ENCODE measurements around the gene VOPP1. TPM values are rescaled to one million over a fixed set of nuclear protein-coding genes. Genes with fewer than 3 reads are reported as not detected.

The VOPP1 gene
- total and polyA plus RNA-seq, 12 donors: 10.2 to 60.7 (median 35.5) TPM

DNA sequence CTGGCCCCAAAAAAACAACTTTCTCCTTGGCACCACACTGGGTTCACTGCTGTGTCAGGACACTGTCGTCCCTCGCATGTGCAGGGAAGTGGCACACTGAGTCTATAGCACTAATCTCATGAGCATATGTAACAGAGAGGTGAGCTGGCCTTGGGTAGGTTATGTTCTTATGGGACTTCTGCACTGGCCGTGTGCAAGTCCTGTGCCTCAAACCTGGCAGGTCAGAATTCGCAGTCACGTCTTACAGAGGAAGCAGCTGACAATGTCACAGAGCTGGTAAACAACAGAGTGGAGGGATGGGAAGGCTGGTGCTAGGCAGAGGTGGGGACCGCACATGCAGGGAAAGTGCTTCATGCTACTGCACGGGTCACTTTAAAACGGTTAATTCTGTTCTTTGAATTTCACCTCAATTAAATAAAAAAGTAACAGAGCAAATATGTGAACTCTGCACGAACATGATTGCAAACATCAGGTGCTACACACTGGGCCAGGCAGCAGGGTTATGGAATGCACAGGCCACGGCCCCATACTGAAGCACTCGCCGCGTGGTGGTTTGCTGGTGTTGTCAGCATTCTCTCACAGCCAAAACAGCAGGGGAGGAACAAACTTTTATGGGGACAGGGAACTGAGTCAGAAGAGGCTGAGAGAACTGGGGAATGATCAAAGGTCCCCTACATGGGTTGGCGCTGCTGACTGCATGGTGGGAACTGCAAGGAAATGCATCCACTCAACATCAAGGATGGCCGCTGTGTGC is 54.2 kb downstream of the VOPP1 start:
- H3K4me3 ChIP-seq: no peak overlapping the region
- H3K36me3 ChIP-seq (replicated peaks in 1 of 2): peaks cover 0 to 11% of the 10 kb centered on the region in 2 donors
- no peaks in the 10 kb centered on the region for H3K9me3 ChIP-seq (replicated peaks in 1 of 3)
- no peak for DNase-seq
- WGBS, 4 donors: 94 to 97% (median 95%) methylated on average over 15 of the region's 15 CpGs
- peaks cover 0 to 13% of the 10 kb centered on the region in 2 donors for H3K4me1 ChIP-seq (replicated peaks in 1 of 2)
- TF ChIP-seq CTCF (IDR thresholded peaks at IDR 0.05) (no peak), POLR2A (IDR thresholded peaks at IDR 0.05) (no peak)
- no peak overlapping the region for H3K27ac ChIP-seq
- no peaks in the 10 kb centered on the region for H3K27me3 ChIP-seq
- intact Hi-C loops (cut with DNase I): no loop called here

- H3K27ac ChIP-seq: no peak overlapping the region
- no peak overlapping the region for H3K4me3 ChIP-seq
- DNase-seq: no peak
- H3K9me3 ChIP-seq (replicated peaks in 1 of 3): no peaks in the 10 kb centered on the region
- peaks cover 0 to 11% of the 10 kb centered on the region in 2 donors for H3K36me3 ChIP-seq (replicated peaks in 1 of 2)
- intact Hi-C loops (cut with DNase I): no loop called here
- TF ChIP-seq CTCF (IDR thresholded peaks at IDR 0.05): no peak
- TF ChIP-seq POLR2A (IDR thresholded peaks at IDR 0.05): no peak
- H3K27me3 ChIP-seq: no peaks in the 10 kb centered on the region
- WGBS, 4 donors: 85 to 95% (median 88%) methylated on average over 12 of the region's 12 CpGs
- H3K4me1 ChIP-seq (replicated peaks in 1 of 2): peaks cover 0 to 10% of the 10 kb centered on the region in 2 donors
These were observed 55.1 kb downstream of the VOPP1 start for GRCh38 chr7:55517191-55517633.

DNA sequence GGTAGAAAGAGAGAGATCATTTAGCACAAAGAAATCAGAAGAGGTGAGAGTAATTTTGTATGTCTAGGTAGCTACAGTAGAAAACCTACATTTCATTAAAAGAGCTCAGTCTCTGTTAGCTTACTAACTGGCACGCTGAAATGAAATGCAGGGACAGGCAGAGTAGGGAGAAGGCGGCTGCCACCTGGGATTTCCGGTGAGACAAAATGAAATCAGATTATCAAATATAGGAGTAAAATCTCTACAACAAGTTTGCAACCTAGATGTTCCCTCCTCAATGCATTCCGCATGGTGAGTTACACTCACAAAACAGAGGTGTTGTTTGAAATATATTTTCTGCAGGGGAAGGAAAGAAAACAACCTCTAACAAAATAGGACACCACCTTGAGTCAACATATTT is 55.9 kb downstream of the VOPP1 start:
- WGBS, 4 donors: 85 to 93% (median 88%) methylated on average over 4 of the region's 4 CpGs
- Histone ChIP-seq H3K4me3 (no peak overlapping the region), H3K27ac (no peak overlapping the region), H3K9me3 (replicated peaks in 1 of 3) (no peaks in the 10 kb centered on the region), H3K27me3 (no peaks in the 10 kb centered on the region), H3K4me1 (replicated peaks in 1 of 2) (peaks cover 0 to 9% of the 10 kb centered on the region in 2 donors), H3K36me3 (replicated peaks in 1 of 2) (peaks cover 0 to 11% of the 10 kb centered on the region in 2 donors)
- DNase-seq: no peak
- intact Hi-C loops (cut with DNase I): no loop called here
- no peak for TF ChIP-seq POLR2A (IDR thresholded peaks at IDR 0.05)
- no peak for TF ChIP-seq CTCF (IDR thresholded peaks at IDR 0.05)

DNA sequence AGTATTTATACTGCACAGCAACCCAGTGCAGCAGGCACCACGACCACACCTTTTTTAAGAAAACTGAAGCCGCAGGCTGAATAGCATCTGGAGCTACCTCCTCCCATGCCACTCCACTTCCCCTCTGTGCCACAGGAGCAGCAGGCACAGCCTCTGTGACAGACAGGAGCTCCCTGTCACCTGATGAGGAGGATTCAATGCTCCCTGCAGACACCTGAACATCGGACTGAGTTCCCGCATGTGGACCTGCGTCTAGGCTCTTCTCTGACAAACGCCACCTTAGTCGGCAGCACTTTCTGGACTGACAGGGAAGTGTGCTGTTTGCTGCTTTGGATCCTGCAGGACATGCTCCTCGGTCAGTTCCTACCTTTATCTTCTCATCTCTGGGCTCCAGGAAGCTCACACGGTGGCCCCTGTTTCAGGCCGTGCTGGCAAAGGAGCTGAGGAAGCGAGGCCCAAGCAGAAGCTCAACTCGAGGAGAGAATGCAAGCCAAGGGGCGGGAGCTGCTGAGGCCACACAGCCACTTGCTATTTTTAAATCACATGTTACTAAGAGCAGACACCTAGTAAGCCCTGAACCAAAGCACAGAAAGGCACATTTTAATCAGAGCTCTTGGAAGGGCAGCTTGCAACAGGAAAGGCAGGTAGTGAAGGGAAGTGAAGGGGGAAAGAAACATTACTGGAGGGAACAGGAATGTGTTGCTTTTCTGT is 56.6 kb downstream of the VOPP1 start:
- peak in 2 of 7 donors; percentile 40 to 69 for DNase-seq
- H3K27me3 ChIP-seq: no peaks in the 10 kb centered on the region
- 66 to 75% (median 72%) methylated on average over 13 of the region's 13 CpGs for whole genome bisulfite sequencing, 4 donors
- H3K27ac ChIP-seq: no peak overlapping the region
- peaks cover 0 to 11% of the 10 kb centered on the region in 2 donors for H3K36me3 ChIP-seq (replicated peaks in 1 of 2)
- H3K4me3 ChIP-seq: no peak overlapping the region
- TF ChIP-seq POLR2A (IDR thresholded peaks at IDR 0.05) (no peak), CTCF (IDR thresholded peaks at IDR 0.05) (no peak)
- intact Hi-C loops (cut with DNase I): no loop called here
- H3K9me3 ChIP-seq (replicated peaks in 1 of 3): no peaks in the 10 kb centered on the region
- H3K4me1 ChIP-seq (replicated peaks in 1 of 2): peaks cover 0 to 9% of the 10 kb centered on the region in 2 donors
